ENCODE results near the gene FOXQ1. TPM values are rescaled to one million over a fixed set of nuclear protein-coding genes. Genes with fewer than 3 reads are reported as not detected.

FOXQ1 gene
- total and polyA plus RNA-seq, 2 of the 13 experiments (the other 11 are each of a cell fraction or from before 2014, with no cell fraction given), result 35.2 to 39.8 TPM

DNA sequence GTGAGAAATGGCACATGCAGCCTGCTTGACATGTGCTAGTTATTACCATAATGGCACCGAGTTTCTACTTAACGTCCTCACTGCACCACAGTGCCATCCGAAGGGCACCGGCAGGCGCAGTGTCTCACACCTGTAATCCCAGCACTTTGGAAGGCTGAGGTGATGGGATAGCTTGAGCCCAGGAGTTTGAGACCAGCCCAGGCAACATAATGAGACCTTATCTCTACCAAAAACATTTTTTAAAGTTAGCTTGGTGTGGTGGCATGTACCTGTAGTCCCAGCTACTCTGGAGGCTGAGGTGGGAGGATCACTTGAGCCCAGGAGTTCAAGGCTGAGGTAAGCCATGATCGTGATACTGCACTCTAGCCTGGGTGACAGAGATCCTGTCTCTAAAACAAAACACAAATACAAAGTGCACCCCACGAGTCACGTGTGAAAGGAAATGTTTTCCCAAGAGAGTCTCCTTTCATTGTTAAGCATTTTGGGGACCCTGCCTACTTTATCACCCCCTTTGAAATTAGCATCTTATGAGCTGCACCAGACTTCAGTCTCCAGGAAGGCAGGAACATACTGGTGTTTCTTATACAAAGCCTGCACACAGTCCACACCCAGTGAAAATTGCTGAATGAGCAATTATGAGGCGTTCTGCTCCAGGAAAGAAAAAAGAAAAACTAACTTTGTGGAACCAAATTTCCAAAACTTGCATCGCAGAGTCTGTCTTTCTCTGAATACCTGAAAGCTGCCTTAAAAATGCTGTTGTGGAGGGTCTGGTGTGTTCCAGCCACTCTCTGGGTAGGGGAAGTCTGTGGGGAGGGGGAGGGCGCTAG, 47.1 kb upstream of the FOXQ1 start:
- H3K4me2 ChIP-seq (ENCODE audit: low read depth, low read length), result peak overlapping the region; percentile 79
- no peaks in the 10 kb centered on the region for H3K9me3 ChIP-seq (ENCODE audit: low read length)
- in situ Hi-C loops (cut with HindIII; ENCODE audit: extremely low pct_ligation_motif_present, low pct_unique_long_range_greater_than_20kb) (loop anchor here (5.0 kb wide), 4 partner anchors 38 to 353 kb away; partner anchors contain the start of gene FOXQ1), intact Hi-C loops (cut with micrococcal nuclease; ENCODE audit: unreplicated experiment) (no loop called here)
- CTCF ChIA-PET (ENCODE audit: low intra/inter-chr PET ratio, low total read pairs), result interaction anchor here (1.7 to 3.6 kb wide), 2 partner anchors 48 to 71 kb away, joined by 11 to 15 read pairs; partner anchors contain the start of gene FOXQ1
- FAIRE-seq (no peak), ATAC-seq (no peak), DNase-seq (ENCODE audit: low spot score) (no peak)
- peaks cover 82% of the 10 kb centered on the region for H3K4me1 ChIP-seq (ENCODE audit: insufficient read depth, low read length)
- no peaks in the 10 kb centered on the region for H3K36me3 ChIP-seq (replicated peaks in 1 of 2; ENCODE audit: control insufficient read depth in 1 of 2, insufficient read depth in 2 of 2, low read length in 2 of 2)
- no peak overlapping the region for H3K4me3 ChIP-seq (replicated peaks in 1 of 3; ENCODE audit: insufficient read depth in 1 of 3, low read depth in 2 of 3, low read length in 3 of 3)
- no peaks in the 10 kb centered on the region for H3K27me3 ChIP-seq (ENCODE audit: control insufficient read depth in 1 of 2, insufficient read depth in 2 of 2, low read length in 2 of 2)
- H4K20me1 ChIP-seq (ENCODE audit: insufficient read depth, low read length), result no peaks in the 10 kb centered on the region
- BruUV-seq (replicated peaks), result no TSS peak
- H3K79me2 ChIP-seq (ENCODE audit: insufficient read depth, low read length), result no peaks in the 10 kb centered on the region
- peak overlapping the region; percentile 95 for H3K27ac ChIP-seq (ENCODE audit: extremely low read length, insufficient read depth, low read length)
- H3K9ac ChIP-seq (ENCODE audit: insufficient read depth, low read depth, low read length), result peak overlapping the region; percentile 82
- no peak overlapping the region for H2AFZ ChIP-seq (ENCODE audit: low read length)
- POLR2A ChIA-PET, result interaction anchor here (1.3 to 10.7 kb wide), 9 partner anchors 19 to 210 kb away, joined by 3 to 900 read pairs (median 25); partner anchors contain the start of gene FOXQ1
- WGBS (ENCODE audit: low lambda C conversion rate), result 77% methylated on average over 6 of the region's 11 CpGs
- no peak for TF ChIP-seq RFXANK (CRISPR knock-in tag; IDR thresholded peaks at IDR 0.05)
- no peak for TF ChIP-seq EZH2 (conservative IDR thresholded peaks at IDR 0.05; ENCODE audit: low read depth, low read length)
- no peak for TF ChIP-seq ZFX (CRISPR knock-in tag; IDR thresholded peaks at IDR 0.05; ENCODE audit: low read depth)
- TF ChIP-seq, protein P1, sequence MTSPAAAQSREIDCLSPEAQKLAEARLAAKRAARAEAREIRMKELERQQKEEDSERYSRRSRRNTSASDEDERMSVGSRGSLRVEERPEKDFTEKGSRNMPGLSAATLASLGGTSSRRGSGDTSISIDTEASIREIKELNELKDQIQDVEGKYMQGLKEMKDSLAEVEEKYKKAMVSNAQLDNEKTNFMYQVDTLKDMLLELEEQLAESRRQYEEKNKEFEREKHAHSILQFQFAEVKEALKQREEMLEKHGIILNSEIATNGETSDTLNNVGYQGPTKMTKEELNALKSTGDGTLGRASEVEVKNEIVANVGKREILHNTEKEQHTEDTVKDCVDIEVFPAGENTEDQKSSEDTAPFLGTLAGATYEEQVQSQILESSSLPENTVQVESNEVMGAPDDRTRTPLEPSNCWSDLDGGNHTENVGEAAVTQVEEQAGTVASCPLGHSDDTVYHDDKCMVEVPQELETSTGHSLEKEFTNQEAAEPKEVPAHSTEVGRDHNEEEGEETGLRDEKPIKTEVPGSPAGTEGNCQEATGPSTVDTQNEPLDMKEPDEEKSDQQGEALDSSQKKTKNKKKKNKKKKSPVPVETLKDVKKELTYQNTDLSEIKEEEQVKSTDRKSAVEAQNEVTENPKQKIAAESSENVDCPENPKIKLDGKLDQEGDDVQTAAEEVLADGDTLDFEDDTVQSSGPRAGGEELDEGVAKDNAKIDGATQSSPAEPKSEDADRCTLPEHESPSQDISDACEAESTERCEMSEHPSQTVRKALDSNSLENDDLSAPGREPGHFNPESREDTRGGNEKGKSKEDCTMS (CRISPR knock-in tag; conservative IDR thresholded peaks at IDR 0.05), result no peak
- no peak for TF ChIP-seq ZNF143 (CRISPR knock-in tag; IDR thresholded peaks at IDR 0.05)
- TF ChIP-seq, protein P2, sequence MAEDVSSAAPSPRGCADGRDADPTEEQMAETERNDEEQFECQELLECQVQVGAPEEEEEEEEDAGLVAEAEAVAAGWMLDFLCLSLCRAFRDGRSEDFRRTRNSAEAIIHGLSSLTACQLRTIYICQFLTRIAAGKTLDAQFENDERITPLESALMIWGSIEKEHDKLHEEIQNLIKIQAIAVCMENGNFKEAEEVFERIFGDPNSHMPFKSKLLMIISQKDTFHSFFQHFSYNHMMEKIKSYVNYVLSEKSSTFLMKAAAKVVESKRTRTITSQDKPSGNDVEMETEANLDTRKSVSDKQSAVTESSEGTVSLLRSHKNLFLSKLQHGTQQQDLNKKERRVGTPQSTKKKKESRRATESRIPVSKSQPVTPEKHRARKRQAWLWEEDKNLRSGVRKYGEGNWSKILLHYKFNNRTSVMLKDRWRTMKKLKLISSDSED (CRISPR knock-in tag; IDR thresholded peaks at IDR 0.05), result no peak
- TF ChIP-seq ZNF225 (CRISPR knock-in tag; IDR thresholded peaks at IDR 0.05), result no peak
- TF ChIP-seq, protein P3, sequence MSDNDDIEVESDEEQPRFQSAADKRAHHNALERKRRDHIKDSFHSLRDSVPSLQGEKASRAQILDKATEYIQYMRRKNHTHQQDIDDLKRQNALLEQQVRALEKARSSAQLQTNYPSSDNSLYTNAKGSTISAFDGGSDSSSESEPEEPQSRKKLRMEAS (IDR thresholded peaks at IDR 0.05), result no peak
- no peak for TF ChIP-seq CBX2 (IDR thresholded peaks at IDR 0.05; ENCODE audit: low read depth, low read length)
- no peak for TF ChIP-seq CBX2 (CRISPR knock-in tag; IDR thresholded peaks at IDR 0.05; ENCODE audit: low read depth)
- TF ChIP-seq YEATS2 (CRISPR knock-in tag; IDR thresholded peaks at IDR 0.05; ENCODE audit: borderline replicate concordance), result no peak
- TF ChIP-seq TOPORS (CRISPR knock-in tag; IDR thresholded peaks at IDR 0.05), result no peak
- TF ChIP-seq, protein P4, sequence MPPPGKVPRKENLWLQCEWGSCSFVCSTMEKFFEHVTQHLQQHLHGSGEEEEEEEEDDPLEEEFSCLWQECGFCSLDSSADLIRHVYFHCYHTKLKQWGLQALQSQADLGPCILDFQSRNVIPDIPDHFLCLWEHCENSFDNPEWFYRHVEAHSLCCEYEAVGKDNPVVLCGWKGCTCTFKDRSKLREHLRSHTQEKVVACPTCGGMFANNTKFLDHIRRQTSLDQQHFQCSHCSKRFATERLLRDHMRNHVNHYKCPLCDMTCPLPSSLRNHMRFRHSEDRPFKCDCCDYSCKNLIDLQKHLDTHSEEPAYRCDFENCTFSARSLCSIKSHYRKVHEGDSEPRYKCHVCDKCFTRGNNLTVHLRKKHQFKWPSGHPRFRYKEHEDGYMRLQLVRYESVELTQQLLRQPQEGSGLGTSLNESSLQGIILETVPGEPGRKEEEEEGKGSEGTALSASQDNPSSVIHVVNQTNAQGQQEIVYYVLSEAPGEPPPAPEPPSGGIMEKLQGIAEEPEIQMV (CRISPR knock-in tag; IDR thresholded peaks at IDR 0.05; ENCODE audit: low read depth), result no peak
- TF ChIP-seq ZNF263 (CRISPR knock-in tag; IDR thresholded peaks at IDR 0.05), result no peak
- TF ChIP-seq ZIK1 (CRISPR knock-in tag; IDR thresholded peaks at IDR 0.05; ENCODE audit: borderline replicate concordance, low read depth), result no peak
- no peak for TF ChIP-seq CAMTA2 (CRISPR knock-in tag; IDR thresholded peaks at IDR 0.05; ENCODE audit: borderline replicate concordance)
- TF ChIP-seq RARG (CRISPR knock-in tag; IDR thresholded peaks at IDR 0.05; ENCODE audit: low read depth), result no peak
- no peak for TF ChIP-seq ZNF749 (CRISPR knock-in tag; IDR thresholded peaks at IDR 0.05; ENCODE audit: borderline replicate concordance)
- 0 out of 2 replicates have a peak, but pooled peaks have one; percentile 30 for TF ChIP-seq HNF4A (CRISPR knock-in tag; IDR thresholded peaks at IDR 0.05)
- no peak for TF ChIP-seq RBM39 (IDR thresholded peaks at IDR 0.05; ENCODE audit: low read depth, low read length, poor library complexity, severe bottlenecking)
